Fibroblast of skin of right quadriceps (primary cell): ENCODE measurements around the gene TUBB1.

Experiments
- DNase-seq: peaks from one replicate; pipeline ENCODE4 v3.0.0-alpha.2; 2013

Gene TUBB1

GRCh38 chr20:58990651-58991445, 28.4 kb upstream of the TUBB1 start:
- DNase-seq, result no peak

GRCh38 chr20:58991715-58992114, 27.5 kb upstream of the TUBB1 start:
- DNase-seq, result no peak

- DNase-seq, result no peak
Observed at GRCh38 chr20:58992911-58993310, 26.3 kb upstream of the TUBB1 start.

- no peak for DNase-seq
Observed at GRCh38 chr20:58993332-58994248, 25.6 kb upstream of the TUBB1 start.

GRCh38 chr20:58994390-58995159, 24.7 kb upstream of the TUBB1 start:
- no peak for DNase-seq

GRCh38 chr20:58995461-58996225, 23.6 kb upstream of the TUBB1 start:
- no peak for DNase-seq

GRCh38 chr20:58996226-58996611, 23.0 kb upstream of the TUBB1 start:
- no peak for DNase-seq

- DNase-seq, result no peak
Observed at GRCh38 chr20:58997141-58997770, 22.0 kb upstream of the TUBB1 start.

GRCh38 chr20:58998656-58999055, 20.6 kb upstream of the TUBB1 start:
- no peak for DNase-seq

- no peak for DNase-seq
Observed at GRCh38 chr20:59000326-59000725, 18.9 kb upstream of the TUBB1 start.

GRCh38 chr20:59001068-59001448, 18.2 kb upstream of the TUBB1 start:
- no peak for DNase-seq

GRCh38 chr20:59001449-59002171, 17.6 kb upstream of the TUBB1 start:
- no peak for DNase-seq

- no peak for DNase-seq
Observed at GRCh38 chr20:59002388-59002787, 16.8 kb upstream of the TUBB1 start.

- no peak for DNase-seq
Observed at GRCh38 chr20:59002874-59003399, 16.3 kb upstream of the TUBB1 start.

GRCh38 chr20:59003836-59004492, 15.3 kb upstream of the TUBB1 start:
- no peak for DNase-seq

GRCh38 chr20:59004493-59004762, 14.8 kb upstream of the TUBB1 start:
- DNase-seq, result no peak

GRCh38 chr20:59004763-59005522, 14.3 kb upstream of the TUBB1 start:
- no peak for DNase-seq

GRCh38 chr20:59005523-59006166, 13.6 kb upstream of the TUBB1 start:
- DNase-seq, result no peak

- DNase-seq, result no peak
Observed at GRCh38 chr20:59006167-59006863, 12.9 kb upstream of the TUBB1 start.
